ENCODE data around the gene BICC1. TPM values are rescaled to one million over a fixed set of nuclear protein-coding genes. Genes with fewer than 3 reads are reported as not detected.

BICC1 gene
- total and polyA plus RNA-seq, 4 donors, result 5.9 to 54.2 (median 22.2) TPM

- Histone ChIP-seq H3K4me1 (ENCODE audit: control insufficient read depth, insufficient read depth, low read length) (no peaks in the 10 kb centered on the region), H3K27ac (ENCODE audit: low read depth, low read length) (peak overlapping the region; percentile 67), H3K27me3 (ENCODE audit: control insufficient read depth, insufficient read depth, low read length) (no peaks in the 10 kb centered on the region), H3K36me3 (ENCODE audit: control insufficient read depth, insufficient read depth, low read length) (no peaks in the 10 kb centered on the region), H3K4me3 (ENCODE audit: low read depth, low read length) (no peak overlapping the region), H3K9me3 (ENCODE audit: control insufficient read depth, insufficient read depth, low read length) (no peaks in the 10 kb centered on the region)
- WGBS (ENCODE audit: insufficient coverage), result 85% methylated on average over 4 of the region's 4 CpGs
- DNase-seq (ENCODE audit: low read depth in 4 of 6, low spot score in 6 of 6), result no peak
Measured at GRCh38 chr10:58755677-58756076, 243.0 kb downstream of the BICC1 start.

GRCh38 chr10:58756130-58756719 lies 243.6 kb downstream of the BICC1 start:
- Histone ChIP-seq H3K36me3 (ENCODE audit: control insufficient read depth, insufficient read depth, low read length) (no peaks in the 10 kb centered on the region), H3K27ac (ENCODE audit: low read depth, low read length) (peak overlapping the region; percentile 67), H3K27me3 (ENCODE audit: control insufficient read depth, insufficient read depth, low read length) (no peaks in the 10 kb centered on the region), H3K4me3 (ENCODE audit: low read depth, low read length) (no peak overlapping the region), H3K9me3 (ENCODE audit: control insufficient read depth, insufficient read depth, low read length) (no peaks in the 10 kb centered on the region), H3K4me1 (ENCODE audit: control insufficient read depth, insufficient read depth, low read length) (no peaks in the 10 kb centered on the region)
- WGBS (ENCODE audit: insufficient coverage), result 65% methylated on average over 5 of the region's 6 CpGs
- DNase-seq (ENCODE audit: low read depth in 4 of 6, low spot score in 6 of 6), result no peak

GRCh38 chr10:58757352-58758065 lies 244.8 kb downstream of the BICC1 start:
- peak in 2 of 6 donors; percentile 42 to 46 for DNase-seq (ENCODE audit: low read depth in 4 of 6, low spot score in 6 of 6)
- Histone ChIP-seq H3K9me3 (ENCODE audit: control insufficient read depth, insufficient read depth, low read length) (no peaks in the 10 kb centered on the region), H3K27ac (ENCODE audit: low read depth, low read length) (peak overlapping the region; percentile 18), H3K4me1 (ENCODE audit: control insufficient read depth, insufficient read depth, low read length) (no peaks in the 10 kb centered on the region), H3K4me3 (ENCODE audit: low read depth, low read length) (no peak overlapping the region), H3K36me3 (ENCODE audit: control insufficient read depth, insufficient read depth, low read length) (no peaks in the 10 kb centered on the region), H3K27me3 (ENCODE audit: control insufficient read depth, insufficient read depth, low read length) (no peaks in the 10 kb centered on the region)
- WGBS (ENCODE audit: insufficient coverage), result no CpG with 5 or more reads among the region's 1 CpG

GRCh38 chr10:58758321-58758720 lies 245.6 kb downstream of the BICC1 start:
- WGBS (ENCODE audit: insufficient coverage), result no CpG with 5 or more reads among the region's 1 CpG
- Histone ChIP-seq H3K4me3 (ENCODE audit: low read depth, low read length) (no peak overlapping the region), H3K9me3 (ENCODE audit: control insufficient read depth, insufficient read depth, low read length) (no peaks in the 10 kb centered on the region), H3K27ac (ENCODE audit: low read depth, low read length) (no peak overlapping the region), H3K27me3 (ENCODE audit: control insufficient read depth, insufficient read depth, low read length) (no peaks in the 10 kb centered on the region), H3K4me1 (ENCODE audit: control insufficient read depth, insufficient read depth, low read length) (no peaks in the 10 kb centered on the region), H3K36me3 (ENCODE audit: control insufficient read depth, insufficient read depth, low read length) (no peaks in the 10 kb centered on the region)
- no peak for DNase-seq (ENCODE audit: low read depth in 4 of 6, low spot score in 6 of 6)

- H3K27me3 ChIP-seq (ENCODE audit: control insufficient read depth, insufficient read depth, low read length), result no peaks in the 10 kb centered on the region
- H3K36me3 ChIP-seq (ENCODE audit: control insufficient read depth, insufficient read depth, low read length), result no peaks in the 10 kb centered on the region
- no peaks in the 10 kb centered on the region for H3K9me3 ChIP-seq (ENCODE audit: control insufficient read depth, insufficient read depth, low read length)
- no peak for DNase-seq (ENCODE audit: low read depth in 4 of 6, low spot score in 6 of 6)
- H3K4me1 ChIP-seq (ENCODE audit: control insufficient read depth, insufficient read depth, low read length), result no peaks in the 10 kb centered on the region
- H3K4me3 ChIP-seq (ENCODE audit: low read depth, low read length), result no peak overlapping the region
- no peak overlapping the region for H3K27ac ChIP-seq (ENCODE audit: low read depth, low read length)
- WGBS (ENCODE audit: insufficient coverage), result 78% methylated on average over 1 of the region's 1 CpG
Measured at GRCh38 chr10:58764087-58764747, 251.5 kb downstream of the BICC1 start.

- no peaks in the 10 kb centered on the region for H3K36me3 ChIP-seq (ENCODE audit: control insufficient read depth, insufficient read depth, low read length)
- DNase-seq (ENCODE audit: low read depth in 4 of 6, low spot score in 6 of 6), result peak in 1 of 6 donors; percentile 43
- no peaks in the 10 kb centered on the region for H3K4me1 ChIP-seq (ENCODE audit: control insufficient read depth, insufficient read depth, low read length)
- no peaks in the 10 kb centered on the region for H3K9me3 ChIP-seq (ENCODE audit: control insufficient read depth, insufficient read depth, low read length)
- 60% methylated on average over 1 of the region's 3 CpGs for WGBS (ENCODE audit: insufficient coverage)
- H3K27ac ChIP-seq (ENCODE audit: low read depth, low read length), result no peak overlapping the region
- no peak overlapping the region for H3K4me3 ChIP-seq (ENCODE audit: low read depth, low read length)
- no peaks in the 10 kb centered on the region for H3K27me3 ChIP-seq (ENCODE audit: control insufficient read depth, insufficient read depth, low read length)
Measured at GRCh38 chr10:58765910-58766309, 253.2 kb downstream of the BICC1 start.

GRCh38 chr10:58767652-58768051 lies 255.0 kb downstream of the BICC1 start:
- Histone ChIP-seq H3K36me3 (ENCODE audit: control insufficient read depth, insufficient read depth, low read length) (no peaks in the 10 kb centered on the region), H3K27ac (ENCODE audit: low read depth, low read length) (no peak overlapping the region), H3K27me3 (ENCODE audit: control insufficient read depth, insufficient read depth, low read length) (no peaks in the 10 kb centered on the region), H3K4me1 (ENCODE audit: control insufficient read depth, insufficient read depth, low read length) (no peaks in the 10 kb centered on the region), H3K9me3 (ENCODE audit: control insufficient read depth, insufficient read depth, low read length) (no peaks in the 10 kb centered on the region), H3K4me3 (ENCODE audit: low read depth, low read length) (no peak overlapping the region)
- DNase-seq (ENCODE audit: low read depth in 4 of 6, low spot score in 6 of 6), result no peak
- WGBS (ENCODE audit: insufficient coverage), result no CpG with 5 or more reads among the region's 4 CpGs

GRCh38 chr10:58771863-58772262 lies 259.2 kb downstream of the BICC1 start:
- Histone ChIP-seq H3K27ac (ENCODE audit: low read depth, low read length) (no peak overlapping the region), H3K4me3 (ENCODE audit: low read depth, low read length) (no peak overlapping the region), H3K36me3 (ENCODE audit: control insufficient read depth, insufficient read depth, low read length) (no peaks in the 10 kb centered on the region), H3K27me3 (ENCODE audit: control insufficient read depth, insufficient read depth, low read length) (no peaks in the 10 kb centered on the region), H3K9me3 (ENCODE audit: control insufficient read depth, insufficient read depth, low read length) (no peaks in the 10 kb centered on the region), H3K4me1 (ENCODE audit: control insufficient read depth, insufficient read depth, low read length) (peaks cover 3% of the 10 kb centered on the region)
- no peak for DNase-seq (ENCODE audit: low read depth in 4 of 6, low spot score in 6 of 6)
- WGBS (ENCODE audit: insufficient coverage), result no CpG with 5 or more reads among the region's 1 CpG

- no peak overlapping the region for H3K27ac ChIP-seq (ENCODE audit: low read depth, low read length)
- peaks cover 3% of the 10 kb centered on the region for H3K4me1 ChIP-seq (ENCODE audit: control insufficient read depth, insufficient read depth, low read length)
- no peaks in the 10 kb centered on the region for H3K27me3 ChIP-seq (ENCODE audit: control insufficient read depth, insufficient read depth, low read length)
- no peaks in the 10 kb centered on the region for H3K36me3 ChIP-seq (ENCODE audit: control insufficient read depth, insufficient read depth, low read length)
- no CpG with 5 or more reads among the region's 3 CpGs for WGBS (ENCODE audit: insufficient coverage)
- no peaks in the 10 kb centered on the region for H3K9me3 ChIP-seq (ENCODE audit: control insufficient read depth, insufficient read depth, low read length)
- no peak overlapping the region for H3K4me3 ChIP-seq (ENCODE audit: low read depth, low read length)
- peak in 1 of 6 donors; percentile 52 for DNase-seq (ENCODE audit: low read depth in 4 of 6, low spot score in 6 of 6)
Measured at GRCh38 chr10:58772758-58773157, 260.1 kb downstream of the BICC1 start.

All from spinal cord (tissue), 10 donors.